ENCODE measurements around the gene NPAS3.

DNA sequence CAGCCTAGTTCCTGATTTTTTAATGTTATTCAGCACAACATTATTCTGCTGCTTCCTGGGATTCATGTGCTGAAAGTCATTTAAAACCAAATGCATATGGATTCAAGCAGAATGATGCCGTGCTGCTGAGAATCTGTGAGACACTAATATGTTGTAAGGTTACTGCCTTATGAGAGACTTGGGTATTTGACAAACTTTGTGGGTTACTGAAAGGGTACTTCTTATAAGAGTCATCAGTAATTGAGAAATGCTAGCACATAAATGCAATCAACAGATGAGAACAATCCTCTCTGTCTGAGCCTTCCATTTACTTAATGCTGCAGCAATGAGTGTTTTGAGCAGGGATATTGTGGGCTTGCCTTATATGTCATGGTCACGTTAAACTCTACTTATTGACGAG, 175.7 kb downstream of the NPAS3 start:
- TF ChIP-seq, protein P1, sequence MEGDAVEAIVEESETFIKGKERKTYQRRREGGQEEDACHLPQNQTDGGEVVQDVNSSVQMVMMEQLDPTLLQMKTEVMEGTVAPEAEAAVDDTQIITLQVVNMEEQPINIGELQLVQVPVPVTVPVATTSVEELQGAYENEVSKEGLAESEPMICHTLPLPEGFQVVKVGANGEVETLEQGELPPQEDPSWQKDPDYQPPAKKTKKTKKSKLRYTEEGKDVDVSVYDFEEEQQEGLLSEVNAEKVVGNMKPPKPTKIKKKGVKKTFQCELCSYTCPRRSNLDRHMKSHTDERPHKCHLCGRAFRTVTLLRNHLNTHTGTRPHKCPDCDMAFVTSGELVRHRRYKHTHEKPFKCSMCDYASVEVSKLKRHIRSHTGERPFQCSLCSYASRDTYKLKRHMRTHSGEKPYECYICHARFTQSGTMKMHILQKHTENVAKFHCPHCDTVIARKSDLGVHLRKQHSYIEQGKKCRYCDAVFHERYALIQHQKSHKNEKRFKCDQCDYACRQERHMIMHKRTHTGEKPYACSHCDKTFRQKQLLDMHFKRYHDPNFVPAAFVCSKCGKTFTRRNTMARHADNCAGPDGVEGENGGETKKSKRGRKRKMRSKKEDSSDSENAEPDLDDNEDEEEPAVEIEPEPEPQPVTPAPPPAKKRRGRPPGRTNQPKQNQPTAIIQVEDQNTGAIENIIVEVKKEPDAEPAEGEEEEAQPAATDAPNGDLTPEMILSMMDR (IDR thresholded peaks at IDR 0.05; ENCODE audit: control extremely low read depth in 1 of 3, insufficient read depth in 1 of 3, low read depth in 1 of 3, low read length in 3 of 3) = no peak
- TF ChIP-seq NANOG (IDR thresholded peaks at IDR 0.05; ENCODE audit: insufficient read depth, low read depth, low read length, poor library complexity, severe bottlenecking) = no peak
- no peak for TF ChIP-seq RFX5 (IDR thresholded peaks at IDR 0.05; ENCODE audit: borderline replicate concordance, low read depth, low read length)
- TF ChIP-seq POLR2A (IDR thresholded peaks at IDR 0.05; ENCODE audit: control extremely low read depth in 1 of 2, low read depth in 2 of 2, low read length in 2 of 2) = no peak
- no peak for TF ChIP-seq CBX8 (IDR thresholded peaks at IDR 0.05; ENCODE audit: borderline replicate concordance, low read depth, low read length)
- no peak for TF ChIP-seq MAFK (IDR thresholded peaks at IDR 0.05; ENCODE audit: low read depth, low read length)
- TF ChIP-seq YY1 (IDR thresholded peaks at IDR 0.05; ENCODE audit: low read depth, low read length) = no peak
- no peak for TF ChIP-seq EZH2 (IDR thresholded peaks at IDR 0.05; ENCODE audit: low read depth, low read length, severe bottlenecking)
- TF ChIP-seq, protein P2, sequence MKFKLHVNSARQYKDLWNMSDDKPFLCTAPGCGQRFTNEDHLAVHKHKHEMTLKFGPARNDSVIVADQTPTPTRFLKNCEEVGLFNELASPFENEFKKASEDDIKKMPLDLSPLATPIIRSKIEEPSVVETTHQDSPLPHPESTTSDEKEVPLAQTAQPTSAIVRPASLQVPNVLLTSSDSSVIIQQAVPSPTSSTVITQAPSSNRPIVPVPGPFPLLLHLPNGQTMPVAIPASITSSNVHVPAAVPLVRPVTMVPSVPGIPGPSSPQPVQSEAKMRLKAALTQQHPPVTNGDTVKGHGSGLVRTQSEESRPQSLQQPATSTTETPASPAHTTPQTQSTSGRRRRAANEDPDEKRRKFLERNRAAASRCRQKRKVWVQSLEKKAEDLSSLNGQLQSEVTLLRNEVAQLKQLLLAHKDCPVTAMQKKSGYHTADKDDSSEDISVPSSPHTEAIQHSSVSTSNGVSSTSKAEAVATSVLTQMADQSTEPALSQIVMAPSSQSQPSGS (IDR thresholded peaks at IDR 0.05; ENCODE audit: low read length) = no peak
- no peak for TF ChIP-seq GABPA (IDR thresholded peaks at IDR 0.05; ENCODE audit: borderline replicate concordance, insufficient read depth, low read length)
- TF ChIP-seq, protein P3, sequence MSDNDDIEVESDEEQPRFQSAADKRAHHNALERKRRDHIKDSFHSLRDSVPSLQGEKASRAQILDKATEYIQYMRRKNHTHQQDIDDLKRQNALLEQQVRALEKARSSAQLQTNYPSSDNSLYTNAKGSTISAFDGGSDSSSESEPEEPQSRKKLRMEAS (IDR thresholded peaks at IDR 0.05) = no peak
- TF ChIP-seq POLR2AphosphoS5 (IDR thresholded peaks at IDR 0.05; ENCODE audit: low read depth, low read length) = no peak

Measured in H1 (cell line).